Panc1 (cell line): ENCODE results near the gene UBAP2L. TPM values are rescaled to one million over a fixed set of nuclear protein-coding genes. Genes with fewer than 3 reads are reported as not detected.
"Not testable (repeated sequence)": the region's sequence is repeated elsewhere in the genome, so short reads cannot be mapped to it uniquely, and the experiment has no call there.

Source experiments
- ATAC-seq: fragments of 200-7000 bp; cut with Tn5 transposase; 2 replicates; pipeline ENCODE4 v1.9.1; 2020; ENCODE audit warnings: mild to moderate bottlenecking, moderate library complexity
- BruUV-seq: library from RNA; stranded (reverse); fragments of 400-500 nt; replicated peaks from 2 replicates; lab custom pipeline; 2021; lab: Mats Ljungman, UMichigan
- CTCF ChIA-PET: fragments of 300-600 bp; sonication (Branson Sonifier 250); formaldehyde crosslinking; loops from one replicate; lab custom pipeline; 2022; ENCODE audit warnings: antibody characterized with exemption; lab: Charles Lee
- POLR2A ChIA-PET: fragments of 300-600 bp; sonication (Branson Sonifier 250); formaldehyde crosslinking; loops from one replicate; lab custom pipeline; 2022; ENCODE audit warnings: antibody characterized with exemption; lab: Charles Lee
- DNase-seq: peaks from one replicate; pipeline ENCODE4 v3.0.0-alpha.2; 2010; ENCODE audit warnings: low read depth, low spot score
- H3K27ac ChIP-seq: 2 replicates; pipeline ENCODE4 v1.5.1; 2011; ENCODE audit warnings: mild to moderate bottlenecking, low read length, inconsistent platforms
- H3K27me3 ChIP-seq: fragments of 200-500 bp; sonication (Bioruptor generic); 2 replicates; pipeline ENCODE4 v1.6.0; 2014; ENCODE audit warnings: low read length, inconsistent platforms; ENCODE audit not compliant: control insufficient read depth, insufficient read depth
- H3K36me3 ChIP-seq: fragments of 200-500 bp; sonication (Bioruptor generic); 2 replicates; pipeline ENCODE4 v1.5.1; 2014; ENCODE audit warnings: inconsistent platforms, mild to moderate bottlenecking, low read length, moderate library complexity; ENCODE audit not compliant: control insufficient read depth, insufficient read depth
- H3K4me1 ChIP-seq: 2 replicates; pipeline ENCODE4 v1.5.1; 2011; ENCODE audit warnings: inconsistent platforms, mild to moderate bottlenecking, low read length, moderate library complexity; ENCODE audit not compliant: control insufficient read depth, insufficient read depth
- H3K4me3 ChIP-seq, 2 experiments: 2 replicates each; pipeline ENCODE4 v1.5.1; 2011 to 2012; ENCODE audit warnings: low read depth in 2 of 2, low read length in 2 of 2, mild to moderate bottlenecking in 2 of 2, inconsistent platforms in 1 of 2, moderate library complexity in 1 of 2
- H3K9me3 ChIP-seq: fragments of 200-500 bp; sonication (Bioruptor generic); 2 replicates; pipeline ENCODE4 v1.5.1; 2014; ENCODE audit warnings: low read depth, mild to moderate bottlenecking, inconsistent platforms, low read length, moderate library complexity; ENCODE audit not compliant: control insufficient read depth, insufficient read depth
- POLR2AphosphoS5 ChIP-seq: IDR thresholded peaks from 2 replicates; pipeline ENCODE4 v1.6.1; 2012; ENCODE audit warnings: mild to moderate bottlenecking, low read depth, low read length, moderate library complexity
- SIN3A ChIP-seq: IDR thresholded peaks from 2 replicates; pipeline ENCODE4 v1.6.1; 2012; ENCODE audit warnings: low read depth, mild to moderate bottlenecking, low read length, moderate library complexity, borderline replicate concordance; ENCODE audit not compliant: insufficient read depth
- TCF7L2 ChIP-seq: IDR thresholded peaks from 2 replicates; pipeline ENCODE4 v1.6.1; 2011; ENCODE audit warnings: mild to moderate bottlenecking, low read depth, low read length, inconsistent platforms
- in situ Hi-C: cut with HindIII; loops from 2 replicates; pipeline ENCODE4 v1.10.0; 2016; ENCODE audit warnings: low sequenced_read_pairs, low pct_unique_long_range_greater_than_20kb
- intact Hi-C: fragments of 100-400 bp; cut with micrococcal nuclease; formaldehyde crosslinking; loops from one replicate; pipeline ENCODE4 v1.10.0; 2022; ENCODE audit not compliant: unreplicated experiment
- total RNA-seq: library from RNA; stranded (reverse); gene quantifications from one replicate; pipeline ENCODE4 v1.2.1, GENCODE V29; 2021; ENCODE audit not compliant: unreplicated experiment
- TF ChIP-seq, protein P1 (sequence below): fragments of 450-650 bp; IDR thresholded peaks from 2 replicates; pipeline ENCODE4 v1.5.1; 2017; ENCODE audit warnings: mild to moderate bottlenecking
- TF ChIP-seq, protein P2 (sequence below), 2 experiments: IDR thresholded peaks; 2 replicates each; pipeline ENCODE4 v1.6.1; 2011 to 2012; ENCODE audit warnings: low read depth in 2 of 2, control low read depth in 1 of 2, low read length in 1 of 2, mild to moderate bottlenecking in 1 of 2, moderate library complexity in 1 of 2; ENCODE audit not compliant: insufficient read depth in 1 of 2

The UBAP2L gene
- total RNA-seq, 1 experiment from 2014 or later, result 227 TPM

DNA sequence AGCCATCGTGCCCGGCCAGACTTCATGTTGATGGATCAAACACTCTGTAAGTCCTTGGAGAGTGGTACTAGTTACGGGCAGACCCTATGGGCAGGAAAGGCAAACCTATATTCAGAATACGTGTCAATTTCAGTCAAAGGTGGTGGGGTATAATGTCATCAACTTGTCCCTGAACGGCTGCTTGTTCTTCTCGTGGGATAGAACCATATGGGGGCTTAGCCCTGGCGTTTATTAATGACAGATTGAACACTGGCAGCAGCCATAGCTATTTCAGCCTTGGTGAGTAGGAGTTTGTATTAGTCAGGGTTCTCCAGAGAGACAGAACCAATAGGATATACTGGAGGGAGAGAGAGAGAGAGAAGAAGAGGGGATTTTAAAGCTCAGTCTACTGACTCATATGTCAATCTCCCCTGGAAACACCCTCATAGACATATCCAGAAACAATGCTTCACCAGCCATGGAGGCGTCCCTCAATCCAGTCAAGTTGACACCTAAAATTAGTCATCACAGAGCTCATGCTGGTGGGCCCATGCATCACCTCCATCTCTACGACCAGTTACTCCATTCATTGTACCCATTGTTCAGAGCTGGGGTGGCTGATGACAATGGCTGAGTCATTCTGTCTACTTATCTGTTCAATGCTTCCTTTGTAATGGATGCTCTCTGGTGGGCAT, 84.0 kb downstream of the UBAP2L start:
- Histone ChIP-seq H3K4me3 (no peak overlapping the region), H3K36me3 (no peaks in the 10 kb centered on the region), H3K4me1 (no peaks in the 10 kb centered on the region), H3K27me3 (no peaks in the 10 kb centered on the region), H3K9me3 (no peaks in the 10 kb centered on the region), H3K27ac (no peak overlapping the region)
- ChIA-PET POLR2A (no interaction called here), CTCF (no interaction called here)
- ATAC-seq (no peak; the same call in 1 of the 2 replicates), DNase-seq (no peak)
- TF ChIP-seq, protein P1, sequence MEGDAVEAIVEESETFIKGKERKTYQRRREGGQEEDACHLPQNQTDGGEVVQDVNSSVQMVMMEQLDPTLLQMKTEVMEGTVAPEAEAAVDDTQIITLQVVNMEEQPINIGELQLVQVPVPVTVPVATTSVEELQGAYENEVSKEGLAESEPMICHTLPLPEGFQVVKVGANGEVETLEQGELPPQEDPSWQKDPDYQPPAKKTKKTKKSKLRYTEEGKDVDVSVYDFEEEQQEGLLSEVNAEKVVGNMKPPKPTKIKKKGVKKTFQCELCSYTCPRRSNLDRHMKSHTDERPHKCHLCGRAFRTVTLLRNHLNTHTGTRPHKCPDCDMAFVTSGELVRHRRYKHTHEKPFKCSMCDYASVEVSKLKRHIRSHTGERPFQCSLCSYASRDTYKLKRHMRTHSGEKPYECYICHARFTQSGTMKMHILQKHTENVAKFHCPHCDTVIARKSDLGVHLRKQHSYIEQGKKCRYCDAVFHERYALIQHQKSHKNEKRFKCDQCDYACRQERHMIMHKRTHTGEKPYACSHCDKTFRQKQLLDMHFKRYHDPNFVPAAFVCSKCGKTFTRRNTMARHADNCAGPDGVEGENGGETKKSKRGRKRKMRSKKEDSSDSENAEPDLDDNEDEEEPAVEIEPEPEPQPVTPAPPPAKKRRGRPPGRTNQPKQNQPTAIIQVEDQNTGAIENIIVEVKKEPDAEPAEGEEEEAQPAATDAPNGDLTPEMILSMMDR, result no peak
- TF ChIP-seq POLR2AphosphoS5 (no peak), TCF7L2 (no peak), SIN3A (no peak)
- TF ChIP-seq, protein P2, sequence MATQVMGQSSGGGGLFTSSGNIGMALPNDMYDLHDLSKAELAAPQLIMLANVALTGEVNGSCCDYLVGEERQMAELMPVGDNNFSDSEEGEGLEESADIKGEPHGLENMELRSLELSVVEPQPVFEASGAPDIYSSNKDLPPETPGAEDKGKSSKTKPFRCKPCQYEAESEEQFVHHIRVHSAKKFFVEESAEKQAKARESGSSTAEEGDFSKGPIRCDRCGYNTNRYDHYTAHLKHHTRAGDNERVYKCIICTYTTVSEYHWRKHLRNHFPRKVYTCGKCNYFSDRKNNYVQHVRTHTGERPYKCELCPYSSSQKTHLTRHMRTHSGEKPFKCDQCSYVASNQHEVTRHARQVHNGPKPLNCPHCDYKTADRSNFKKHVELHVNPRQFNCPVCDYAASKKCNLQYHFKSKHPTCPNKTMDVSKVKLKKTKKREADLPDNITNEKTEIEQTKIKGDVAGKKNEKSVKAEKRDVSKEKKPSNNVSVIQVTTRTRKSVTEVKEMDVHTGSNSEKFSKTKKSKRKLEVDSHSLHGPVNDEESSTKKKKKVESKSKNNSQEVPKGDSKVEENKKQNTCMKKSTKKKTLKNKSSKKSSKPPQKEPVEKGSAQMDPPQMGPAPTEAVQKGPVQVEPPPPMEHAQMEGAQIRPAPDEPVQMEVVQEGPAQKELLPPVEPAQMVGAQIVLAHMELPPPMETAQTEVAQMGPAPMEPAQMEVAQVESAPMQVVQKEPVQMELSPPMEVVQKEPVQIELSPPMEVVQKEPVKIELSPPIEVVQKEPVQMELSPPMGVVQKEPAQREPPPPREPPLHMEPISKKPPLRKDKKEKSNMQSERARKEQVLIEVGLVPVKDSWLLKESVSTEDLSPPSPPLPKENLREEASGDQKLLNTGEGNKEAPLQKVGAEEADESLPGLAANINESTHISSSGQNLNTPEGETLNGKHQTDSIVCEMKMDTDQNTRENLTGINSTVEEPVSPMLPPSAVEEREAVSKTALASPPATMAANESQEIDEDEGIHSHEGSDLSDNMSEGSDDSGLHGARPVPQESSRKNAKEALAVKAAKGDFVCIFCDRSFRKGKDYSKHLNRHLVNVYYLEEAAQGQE (IDR thresholded peaks at IDR 0.05; ENCODE audit: insufficient read depth in 1 of 2, low read depth in 2 of 2, low read length in 1 of 2), result no peak
- BruUV-seq, result no TSS peak
- in situ Hi-C loops (no loop called here), intact Hi-C loops (no loop called here)

DNA sequence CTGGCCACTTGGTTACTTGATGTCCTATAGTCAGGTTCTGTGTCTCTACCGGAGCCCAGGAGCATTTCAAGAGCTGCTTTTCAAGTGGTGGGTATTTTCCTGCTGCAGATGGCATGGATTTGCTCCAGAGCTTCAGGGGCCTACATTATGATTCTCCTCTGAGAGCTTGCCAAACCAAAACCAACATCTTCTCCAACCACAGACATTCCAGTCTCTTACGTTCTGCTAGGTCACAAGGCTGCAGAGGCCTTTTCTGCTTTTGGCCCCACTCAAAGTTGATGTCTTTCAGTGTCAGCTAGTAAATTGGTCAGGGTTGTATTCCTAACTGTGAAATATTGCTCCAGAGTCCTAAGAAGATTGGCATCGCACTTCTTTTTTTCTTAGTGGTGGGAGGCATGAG, 85.4 kb downstream of the UBAP2L start:
- POLR2A ChIA-PET, result interaction anchor here (0.6 kb wide), 1 partner anchor 17 kb away, joined by 3 read pairs; no protein-coding TSS in a partner anchor
- Histone ChIP-seq H3K27ac (no peak overlapping the region), H3K36me3 (no peaks in the 10 kb centered on the region), H3K4me1 (no peaks in the 10 kb centered on the region), H3K27me3 (no peaks in the 10 kb centered on the region), H3K9me3 (no peaks in the 10 kb centered on the region), H3K4me3 (no peak overlapping the region)
- TF ChIP-seq, protein P2 (IDR thresholded peaks at IDR 0.05; ENCODE audit: insufficient read depth in 1 of 2, low read depth in 2 of 2, low read length in 1 of 2), result no peak
- TF ChIP-seq, protein P1, result no peak
- TF ChIP-seq TCF7L2 (no peak), POLR2AphosphoS5 (no peak), SIN3A (no peak)
- in situ Hi-C loops (no loop called here), intact Hi-C loops (no loop called here)
- BruUV-seq, result no TSS peak
- CTCF ChIA-PET, result no interaction called here
- no peak for DNase-seq
- ATAC-seq, result no peak

DNA sequence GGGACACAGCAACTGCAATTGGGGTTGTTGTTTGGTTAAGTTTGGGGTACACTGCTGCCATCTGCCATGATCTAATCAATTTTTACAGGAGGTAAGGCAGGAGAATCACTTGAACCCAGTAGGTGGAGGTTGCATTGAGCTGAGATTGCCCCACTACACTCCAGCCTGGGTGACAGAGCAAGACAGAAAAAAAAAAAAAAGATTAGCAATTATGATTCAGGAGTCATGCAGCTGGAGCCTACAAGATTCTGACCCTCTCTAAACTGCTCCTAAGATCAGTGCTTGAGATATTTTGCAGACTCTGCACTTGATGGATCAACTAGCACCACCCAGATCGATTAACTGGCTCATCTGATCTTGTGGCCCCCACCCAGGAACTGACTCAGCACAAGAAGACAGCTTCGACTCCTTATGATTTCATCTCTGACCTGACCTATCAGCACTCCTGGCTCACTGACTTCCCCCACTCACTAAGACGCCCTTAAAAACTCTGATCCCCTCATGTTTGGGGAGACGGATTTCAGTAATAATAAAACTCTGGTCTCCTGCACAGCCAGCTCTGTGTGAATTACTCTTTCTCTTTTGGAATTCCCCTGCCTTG, 87.0 kb downstream of the UBAP2L start:
- DNase-seq, H3K36me3 ChIP-seq, H3K9me3 ChIP-seq, intact Hi-C loops, BruUV-seq, H3K4me1 ChIP-seq, CTCF ChIA-PET, in situ Hi-C loops, H3K27ac ChIP-seq, POLR2A ChIA-PET, H3K4me3 ChIP-seq, ATAC-seq, H3K27me3 ChIP-seq: not testable (repeated sequence)
